BJ (cell line): Measurements from ENCODE around the gene USP49. TPM values are rescaled to one million over a fixed set of nuclear protein-coding genes. Genes with fewer than 3 reads are reported as not detected.

Source experiments
- CTCF ChIA-PET: fragments of 350-600 bp; formaldehyde crosslinking; extraction: SDS; loops from one replicate; lab custom pipeline; 2021; ENCODE audit warnings: antibody characterized with exemption, inconsistent platforms; lab: Yijun Ruan, JAX
- POLR2A ChIA-PET: fragments of 300-600 bp; sonication (Branson Sonifier 250); formaldehyde crosslinking; extraction: SDS; loops from one replicate; lab custom pipeline; 2021; ENCODE audit warnings: antibody characterized with exemption; lab: Charles Lee
- DNase-seq: peaks from one replicate; pipeline ENCODE4 v3.0.0-alpha.2; 2011; ENCODE audit warnings: low read depth
- H3K27me3 ChIP-seq: 2 replicates; pipeline ENCODE4 v1.6.0; 2011; ENCODE audit warnings: low read length; ENCODE audit not compliant: control insufficient read depth, insufficient read depth
- H3K36me3 ChIP-seq: 2 replicates; pipeline ENCODE4 v1.5.1; 2011; ENCODE audit warnings: low read length; ENCODE audit not compliant: control insufficient read depth, insufficient read depth
- H3K4me3 ChIP-seq: 2 replicates; pipeline ENCODE4 v1.5.1; 2011; ENCODE audit warnings: low read depth, mild to moderate bottlenecking, control low read depth, low read length
- CTCF ChIP-seq: IDR thresholded peaks from 2 replicates; pipeline ENCODE4 v1.5.1; 2011; ENCODE audit warnings: low read depth, mild to moderate bottlenecking, control low read depth, inconsistent platforms, low read length, moderate library complexity; ENCODE audit not compliant: insufficient read depth
- polyA plus RNA-seq: library from polyadenylated mRNA; depleted of rRNA; stranded (reverse); fragments of >200 nt; gene quantifications from 2 replicates; pipeline ENCODE4 v1.2.3, GENCODE V29; 2011

Gene USP49
- polyA plus RNA-seq, 1 experiment: 1.6 TPM

GRCh38 chr6:41934278-41935192 lies 39.4 kb upstream of the USP49 start:
- no peak for TF ChIP-seq CTCF
- no peak for DNase-seq
- peaks cover 38% of the 10 kb centered on the region for H3K36me3 ChIP-seq
- POLR2A ChIA-PET: no interaction called here
- H3K27me3 ChIP-seq: no peaks in the 10 kb centered on the region
- no peak overlapping the region for H3K4me3 ChIP-seq
- CTCF ChIA-PET: interaction anchor here (0.6 to 10.5 kb wide), 7 partner anchors 12 to 334 kb away, joined by 3 to 152 read pairs (median 9); partner anchors contain the start of genes BYSL, MED20, TAF8 and TOMM6

GRCh38 chr6:41932378-41932777 lies 37.2 kb upstream of the USP49 start:
- TF ChIP-seq CTCF: no peak
- Histone ChIP-seq H3K36me3 (peaks cover 45% of the 10 kb centered on the region), H3K4me3 (no peak overlapping the region), H3K27me3 (no peaks in the 10 kb centered on the region)
- no peak for DNase-seq
- POLR2A ChIA-PET: no interaction called here
- CTCF ChIA-PET: interaction anchor here (0.7 to 10.5 kb wide), 3 partner anchors 11 to 146 kb away, joined by 3 to 152 read pairs (median 4); partner anchors contain the start of genes BYSL, MED20 and TAF8

- CTCF ChIA-PET: interaction anchor here (0.7 to 3.1 kb wide), 4 partner anchors 11 to 113 kb away, joined by 3 to 18 read pairs (median 5); partner anchors contain the start of genes BYSL and MED20
- H3K27me3 ChIP-seq: no peaks in the 10 kb centered on the region
- no peak overlapping the region for H3K4me3 ChIP-seq
- no peak for TF ChIP-seq CTCF
- H3K36me3 ChIP-seq: peaks cover 48% of the 10 kb centered on the region
- POLR2A ChIA-PET: no interaction called here
- no peak for DNase-seq
Observed at GRCh38 chr6:41931792-41932191, 36.6 kb upstream of the USP49 start.

GRCh38 chr6:41929924-41930323 lies 34.7 kb upstream of the USP49 start:
- Histone ChIP-seq H3K36me3 (peaks cover 38% of the 10 kb centered on the region), H3K4me3 (no peak overlapping the region), H3K27me3 (no peaks in the 10 kb centered on the region)
- ChIA-PET CTCF (interaction anchor here (2.7 to 4.7 kb wide), 4 partner anchors 8 to 143 kb away, joined by 7 to 30 read pairs (median 18); partner anchors contain the start of genes BYSL, MED20 and TOMM6), POLR2A (no interaction called here)
- DNase-seq: no peak
- no peak for TF ChIP-seq CTCF

DNA sequence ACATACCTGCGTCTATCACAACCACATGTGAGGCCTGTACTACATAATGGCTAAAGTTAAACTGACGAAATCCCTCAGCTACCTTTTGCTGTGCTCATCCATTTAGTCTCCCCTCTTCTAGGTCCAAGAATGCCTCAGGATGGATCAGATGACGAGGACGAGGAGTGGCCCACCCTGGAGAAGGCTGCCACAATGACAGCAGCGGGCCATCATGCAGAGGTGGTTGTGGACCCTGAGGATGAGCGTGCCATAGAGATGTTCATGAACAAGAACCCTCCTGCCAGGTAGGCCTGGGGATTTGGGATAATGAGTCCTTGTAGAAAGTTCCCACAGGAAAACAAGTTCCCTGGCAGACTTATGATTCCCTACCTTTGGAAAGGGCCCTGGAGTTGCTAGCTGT lies 32.1 kb upstream of the USP49 start:
- Histone ChIP-seq H3K36me3 (peaks cover 28% of the 10 kb centered on the region), H3K27me3 (no peaks in the 10 kb centered on the region), H3K4me3 (no peak overlapping the region)
- no peak for DNase-seq
- no peak for TF ChIP-seq CTCF
- POLR2A ChIA-PET: interaction anchor here (0.7 to 1.0 kb wide), 2 partner anchors 8 to 20 kb away, joined by 4 to 14 read pairs; no protein-coding TSS in a partner anchor
- CTCF ChIA-PET: interaction anchor here (4.7 kb wide), 1 partner anchor 11 kb away, joined by 30 read pairs; no protein-coding TSS in a partner anchor
